Cerebellar cortex (tissue), 1 donor: Measurements from ENCODE around the gene ABHD4.
"Not testable (repeated sequence)": the region's sequence is repeated elsewhere in the genome, so short reads cannot be mapped to it uniquely, and the experiment has no call there.

ENCODE experiments used
- DNase-seq: peaks from one replicate; pipeline ENCODE4 v3.0.0-alpha.2; 2015; ENCODE audit warnings: low spot score

Gene ABHD4

DNA sequence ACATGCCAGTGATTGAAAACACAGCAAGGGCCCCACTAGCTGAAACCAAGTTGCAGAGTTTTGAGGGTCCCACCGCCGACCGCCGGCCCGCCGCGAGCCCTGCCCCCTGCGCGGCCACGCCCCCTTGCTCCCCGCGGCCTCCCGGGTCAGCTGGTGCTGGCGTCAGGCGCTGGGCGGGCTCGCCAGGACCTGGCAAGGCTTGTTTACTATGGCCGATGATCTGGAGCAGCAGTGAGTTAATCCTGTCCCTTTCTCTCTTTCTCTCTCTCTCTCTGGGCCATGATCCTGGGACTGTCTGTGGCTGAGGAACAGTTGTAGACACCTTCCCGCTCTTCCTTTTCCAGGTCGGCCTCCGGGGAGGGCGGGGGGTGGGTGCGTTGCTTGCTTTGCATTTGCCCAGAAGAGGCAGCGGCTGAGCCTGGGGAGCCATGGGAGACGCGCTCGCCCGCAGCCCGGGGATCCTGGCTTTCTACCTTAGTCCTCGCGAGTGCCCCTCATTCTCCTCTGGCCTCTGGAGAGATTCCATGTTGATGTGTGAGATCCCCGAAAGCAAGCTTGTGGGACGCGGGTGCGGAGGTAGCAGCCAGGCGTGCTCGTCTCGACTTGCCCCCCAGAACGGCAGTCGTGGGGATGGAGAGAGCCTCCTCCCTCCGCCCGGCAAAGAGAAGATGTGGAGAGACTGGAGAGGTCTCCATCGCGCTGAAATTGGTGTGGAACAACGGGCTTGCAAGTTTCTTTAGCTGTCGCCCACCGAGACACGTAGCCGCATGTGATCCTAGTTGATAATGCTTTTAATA is at the start of gene ABHD4:
Gene ABHD4, plus strand, starts transcription at position 202 of the 797 bp plus-strand sequence. Its CDS starts 7 bp downstream, at position 209.
- peak; percentile 79 for DNase-seq

DNA sequence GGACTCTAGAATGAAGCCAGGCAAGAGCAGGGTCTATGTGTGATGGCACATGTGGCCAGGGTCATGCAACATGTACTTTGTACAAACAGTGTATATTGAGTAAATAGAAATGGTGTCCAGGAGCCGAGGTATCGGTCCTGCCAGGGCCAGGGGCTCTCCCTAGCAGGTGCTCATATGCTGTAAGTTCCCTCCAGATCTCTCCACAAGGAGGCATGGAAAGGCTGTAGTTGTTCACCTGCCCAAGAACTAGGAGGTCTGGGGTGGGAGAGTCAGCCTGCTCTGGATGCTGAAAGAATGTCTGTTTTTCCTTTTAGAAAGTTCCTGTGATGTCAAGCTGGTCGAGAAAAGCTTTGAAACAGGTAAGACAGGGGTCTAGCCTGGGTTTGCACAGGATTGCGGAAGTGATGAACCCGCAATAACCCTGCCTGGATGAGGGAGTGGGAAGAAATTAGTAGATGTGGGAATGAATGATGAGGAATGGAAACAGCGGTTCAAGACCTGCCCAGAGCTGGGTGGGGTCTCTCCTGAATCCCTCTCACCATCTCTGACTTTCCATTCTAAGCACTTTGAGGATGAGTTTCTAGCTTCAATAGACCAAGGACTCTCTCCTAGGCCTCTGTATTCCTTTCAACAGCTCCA is 48.7 kb upstream of the ABHD4 start:
- DNase-seq = no peak

- no peak for DNase-seq
These were observed 48.0 kb upstream of the ABHD4 start for GRCh38 chr14:22549981-22550673.

GRCh38 chr14:22551605-22551997 is 46.5 kb upstream of the ABHD4 start:
- DNase-seq = no peak

DNA sequence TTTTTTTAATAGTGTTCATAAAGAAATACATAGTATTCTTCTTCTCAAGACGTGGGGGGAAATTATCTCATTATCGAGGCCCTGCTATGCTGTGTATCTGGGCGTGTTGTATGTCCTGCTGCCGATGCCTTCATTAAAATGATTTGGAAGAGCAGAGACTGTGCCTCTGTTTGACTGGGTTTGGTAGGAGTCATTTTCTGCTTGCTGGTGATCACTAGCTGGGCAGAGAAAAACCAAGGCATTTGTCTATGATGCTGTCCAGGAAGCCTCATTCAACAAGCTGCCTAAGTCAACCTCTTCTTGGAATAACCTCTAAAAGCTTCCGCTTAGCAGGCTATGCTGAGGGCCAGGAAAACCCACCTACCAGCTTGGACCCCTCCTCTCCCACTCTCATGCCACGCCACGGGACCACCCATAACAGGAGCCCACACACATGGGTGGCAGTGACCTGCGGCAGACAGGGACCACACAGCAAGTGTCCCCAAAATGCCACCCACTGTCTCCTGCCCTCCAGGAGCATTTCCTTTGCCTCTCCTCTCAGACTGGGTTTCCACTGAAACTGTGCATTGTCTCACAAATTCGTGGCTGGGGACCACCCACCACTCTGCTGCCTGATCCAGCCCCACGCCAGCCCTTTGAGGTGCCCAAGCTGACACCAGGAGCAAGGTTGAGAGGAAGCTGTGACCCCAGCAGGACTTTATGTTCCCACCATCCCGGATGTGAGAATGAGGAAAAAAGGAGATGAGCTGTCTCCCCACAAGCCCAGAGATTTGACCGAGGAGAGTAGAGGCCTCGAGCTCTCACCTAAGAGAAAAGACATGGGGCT is 45.9 kb upstream of the ABHD4 start:
- no peak for DNase-seq

DNA sequence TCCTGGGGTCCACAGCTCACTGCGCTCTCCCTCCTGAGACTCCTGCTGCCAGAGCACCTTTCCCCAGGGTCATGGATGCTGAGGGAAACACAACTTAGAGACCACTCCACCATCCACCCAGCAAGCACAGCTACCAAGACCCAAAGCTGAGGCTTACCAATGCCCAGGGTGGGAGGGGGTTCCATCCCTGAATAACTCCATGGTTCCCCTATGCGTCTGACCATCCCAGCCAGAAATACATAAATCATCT is 45.3 kb upstream of the ABHD4 start:
- no peak for DNase-seq

DNA sequence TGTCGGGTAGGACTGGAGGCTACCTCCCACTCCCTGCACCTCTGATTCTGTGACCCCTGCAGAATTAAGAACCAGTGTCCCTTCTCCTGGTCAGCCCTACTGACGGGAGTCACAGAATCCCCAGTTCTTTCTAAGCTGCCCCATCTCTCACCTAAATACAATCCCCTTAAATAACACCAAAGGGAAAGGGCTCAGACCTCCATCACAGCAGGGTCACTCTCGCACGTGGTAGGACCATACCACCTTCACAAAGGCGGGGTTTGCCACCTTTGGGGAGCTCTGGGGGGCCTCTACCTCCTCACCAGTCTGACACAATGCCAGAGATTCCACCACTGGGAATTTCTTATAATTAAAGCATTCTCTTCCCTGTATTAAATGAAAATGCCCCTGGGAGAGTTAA is 44.7 kb upstream of the ABHD4 start:
- no peak for DNase-seq

DNA sequence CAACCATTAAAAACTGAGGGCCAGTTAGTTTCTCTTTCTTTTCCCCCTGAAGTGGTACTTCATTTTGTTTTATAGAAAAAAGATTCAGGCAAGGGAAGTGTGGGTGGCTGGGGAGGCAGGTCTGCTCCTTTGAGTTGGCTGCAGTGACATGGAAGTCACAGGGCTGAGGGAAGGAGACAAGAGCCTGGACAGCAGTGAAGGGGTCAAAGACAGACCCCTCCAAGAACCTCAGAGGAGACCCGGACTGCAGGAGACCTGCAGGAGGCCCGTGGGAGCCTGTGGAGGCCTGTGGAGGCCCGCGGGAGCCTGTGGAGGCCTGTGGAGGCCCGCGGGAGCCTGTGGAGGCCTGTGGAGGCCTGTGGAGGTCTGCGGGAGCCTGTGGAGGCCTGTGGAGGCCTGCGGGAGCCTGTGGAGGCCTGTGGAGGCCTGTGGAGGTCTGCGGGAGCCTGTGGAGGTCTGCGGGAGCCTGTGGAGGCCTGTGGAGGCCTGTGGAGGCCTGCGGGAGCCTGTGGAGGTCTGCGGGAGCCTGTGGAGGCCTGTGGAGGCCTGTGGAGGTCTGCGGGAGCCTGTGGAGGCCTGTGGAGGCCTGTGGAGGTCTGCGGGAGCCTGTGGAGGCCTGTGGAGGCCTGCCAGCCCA is 44.1 kb upstream of the ABHD4 start:
- not testable (repeated sequence) for DNase-seq

DNA sequence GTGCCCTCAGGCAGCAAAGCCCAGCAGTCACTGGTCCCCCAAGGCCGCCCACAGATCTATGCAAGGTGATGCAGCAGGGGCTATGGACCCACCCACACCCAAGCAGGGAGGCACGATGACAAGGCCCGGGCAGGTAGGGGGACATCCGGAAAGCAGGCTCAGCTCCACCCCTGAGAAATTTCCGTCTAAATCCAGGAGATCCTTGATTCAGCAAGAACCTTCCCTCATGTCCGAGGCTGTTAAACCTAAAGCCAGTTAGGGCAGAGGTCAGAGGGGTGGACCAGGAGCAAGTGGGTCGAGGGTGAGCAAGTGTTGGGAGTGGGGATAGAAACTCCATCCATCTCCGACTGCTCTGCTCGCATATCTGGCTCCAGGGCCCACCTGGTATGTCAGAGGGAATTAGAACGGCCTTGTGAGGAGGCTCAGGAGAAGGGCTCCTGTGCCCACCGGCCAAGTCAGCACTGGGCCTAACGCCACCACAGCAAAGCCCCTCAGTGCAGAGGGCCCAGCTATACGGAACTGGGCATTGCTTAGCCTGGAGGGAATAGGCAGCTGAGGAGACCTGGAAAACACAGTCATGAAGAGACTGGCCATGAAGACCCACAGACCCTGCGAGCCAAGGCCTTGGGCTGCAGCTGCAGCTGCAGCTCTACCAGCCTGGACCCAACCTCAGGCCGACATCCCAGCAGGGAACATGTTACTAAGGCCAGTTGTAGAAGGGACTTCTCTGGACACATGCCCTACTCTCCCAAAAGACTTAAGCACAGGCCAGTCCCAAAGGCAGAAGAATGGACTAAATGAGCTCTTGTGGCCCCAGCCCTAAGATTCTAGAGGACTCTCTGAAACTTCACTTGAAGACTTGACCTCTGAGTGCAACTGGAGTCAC is 43.4 kb upstream of the ABHD4 start:
- peak; percentile 21 for DNase-seq

DNA sequence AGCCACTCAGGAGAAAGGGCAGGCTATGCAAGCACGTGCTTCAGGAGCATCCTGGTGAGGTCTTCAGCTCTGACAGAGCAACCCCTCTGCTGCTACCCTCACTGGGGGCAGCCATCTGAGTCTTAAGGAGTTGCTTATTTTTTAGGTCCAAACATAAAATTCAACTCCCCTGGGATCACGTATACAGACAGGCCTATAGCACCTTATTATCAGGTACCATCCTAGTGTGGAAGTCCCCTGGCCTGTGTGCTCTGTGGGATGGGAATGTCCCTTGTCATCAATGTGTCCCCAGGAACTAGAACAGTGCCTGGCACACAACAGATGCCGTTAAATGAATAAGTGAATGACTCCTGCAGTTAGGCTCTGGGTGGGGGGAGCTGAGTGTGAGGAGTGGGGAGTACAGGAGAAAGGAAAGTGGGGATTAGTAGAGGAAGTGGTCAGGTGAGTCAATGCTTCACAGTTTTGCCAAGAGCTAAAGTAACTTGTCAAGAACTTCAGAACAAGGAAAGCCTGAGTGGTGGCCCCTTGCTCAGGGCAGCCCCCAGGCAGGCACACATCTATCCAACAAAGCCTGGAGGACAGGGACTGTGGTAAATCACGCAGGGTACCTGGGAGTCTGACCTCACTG is 42.6 kb upstream of the ABHD4 start:
- no peak for DNase-seq

DNA sequence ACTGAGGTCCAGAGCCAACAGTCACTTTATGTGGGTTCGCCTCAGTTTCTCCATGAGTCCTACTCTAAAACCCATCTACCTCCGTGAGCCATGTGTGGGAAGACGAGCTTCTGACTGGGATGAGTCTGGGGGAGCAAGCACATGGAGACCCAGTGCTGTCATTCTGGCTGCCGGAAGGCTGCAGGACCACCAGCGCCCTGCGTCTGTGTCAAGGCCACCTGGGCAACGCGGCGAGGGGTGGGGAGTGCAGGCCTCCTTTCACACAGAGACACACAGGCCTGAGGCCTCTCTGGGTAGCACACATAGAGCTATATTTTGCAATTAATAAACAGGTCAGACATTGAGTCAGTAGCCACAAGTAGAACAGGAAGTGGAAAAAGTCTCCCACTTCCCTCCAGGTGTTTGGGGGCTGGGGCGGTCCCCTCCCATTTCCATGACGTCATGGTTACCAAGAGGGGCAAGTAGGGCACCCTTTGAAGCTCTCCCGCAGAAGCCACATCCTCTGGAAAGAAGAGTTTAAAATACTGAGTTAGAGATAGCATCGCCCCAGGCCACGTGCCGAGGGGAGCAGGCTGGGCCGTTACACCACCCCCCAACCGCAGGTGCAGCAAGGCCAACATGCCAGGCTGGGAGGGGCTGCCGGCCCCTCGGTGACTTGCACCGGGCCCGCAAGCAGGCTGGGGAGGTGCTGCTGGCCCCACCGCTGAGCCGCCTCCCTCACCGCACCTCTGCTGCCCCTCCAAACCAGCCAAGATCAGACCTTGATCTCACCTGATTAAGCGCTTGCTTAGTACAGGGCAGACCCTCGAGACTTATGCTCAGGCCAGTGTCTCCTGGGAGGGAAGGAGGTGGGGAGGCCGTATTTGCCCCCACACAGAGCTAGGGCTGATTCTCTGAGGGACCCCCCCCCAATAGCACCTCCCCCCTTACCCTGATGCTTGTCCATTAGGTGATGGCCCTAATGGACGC is 41.8 kb upstream of the ABHD4 start:
- DNase-seq = peak; percentile 15

DNA sequence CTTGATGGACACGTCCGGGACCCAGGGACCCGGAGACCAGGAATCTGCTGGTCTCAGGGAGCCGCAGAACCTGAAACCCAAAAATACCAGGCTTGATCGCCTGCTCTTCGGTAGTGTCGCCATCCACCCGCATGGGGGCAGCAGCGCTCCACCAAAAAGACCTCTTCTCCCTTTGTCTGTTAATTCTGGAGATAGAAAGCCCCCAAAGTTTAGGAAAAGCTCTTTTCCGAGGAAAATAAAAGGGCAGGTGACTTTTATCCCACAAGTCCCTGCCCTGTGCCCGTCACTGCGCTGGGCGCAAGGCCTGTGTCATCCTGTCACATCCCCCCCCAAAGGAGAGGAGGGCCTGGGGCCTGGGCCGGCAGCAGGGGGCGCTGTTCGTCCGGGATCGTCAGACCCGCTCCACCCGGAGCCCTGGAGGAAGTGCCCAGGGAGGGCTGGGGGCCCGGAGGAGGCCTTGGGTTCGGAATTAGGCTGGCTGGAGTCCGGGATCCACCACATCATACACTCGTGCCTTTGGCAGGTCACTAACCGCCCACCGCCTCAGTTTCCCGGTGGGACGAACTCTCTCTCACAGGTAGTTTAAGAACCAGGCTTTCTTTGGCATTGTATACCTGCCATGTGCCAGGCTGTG is 41.0 kb upstream of the ABHD4 start:
- peak; percentile 73 for DNase-seq

DNA sequence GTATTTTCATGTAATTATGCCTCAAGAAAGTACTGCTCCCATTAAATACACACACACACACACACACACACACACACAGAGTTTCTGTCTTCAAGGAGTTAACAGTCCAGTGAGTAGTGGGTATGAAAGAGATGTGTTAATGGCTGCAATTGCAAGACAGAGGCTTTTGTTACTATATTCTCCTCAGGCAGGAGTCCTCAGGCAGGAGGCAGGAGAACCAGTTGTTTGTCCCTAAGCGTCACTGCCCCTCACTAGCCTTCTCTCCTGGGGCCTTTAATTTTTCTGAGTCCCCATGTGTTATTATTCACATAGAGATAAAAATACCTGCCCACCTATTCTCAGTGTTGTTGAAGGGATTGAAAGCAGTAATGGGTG is 40.3 kb upstream of the ABHD4 start:
- peak; percentile 20 for DNase-seq

GRCh38 chr14:22558221-22558913 is 39.7 kb upstream of the ABHD4 start:
- DNase-seq = peak; percentile 16

DNA sequence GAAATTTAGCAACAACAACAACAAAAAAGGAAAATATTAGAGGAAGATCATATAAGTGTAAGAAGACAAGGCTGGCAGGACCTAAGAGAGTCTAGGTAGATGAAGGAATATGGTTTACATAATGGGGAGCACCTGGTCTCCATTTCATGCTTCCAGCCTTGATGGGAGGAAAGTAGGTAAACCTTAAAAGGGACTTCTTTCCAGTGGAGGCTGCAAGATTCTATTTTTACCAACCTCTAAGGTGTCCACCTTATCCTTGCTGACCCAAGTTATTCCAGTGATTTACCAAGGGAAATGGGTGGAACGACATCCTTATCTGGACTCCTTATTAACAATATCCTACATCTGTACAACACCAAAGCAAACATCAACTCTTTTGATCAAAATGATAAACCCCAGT is 39.1 kb upstream of the ABHD4 start:
- no peak for DNase-seq

DNA sequence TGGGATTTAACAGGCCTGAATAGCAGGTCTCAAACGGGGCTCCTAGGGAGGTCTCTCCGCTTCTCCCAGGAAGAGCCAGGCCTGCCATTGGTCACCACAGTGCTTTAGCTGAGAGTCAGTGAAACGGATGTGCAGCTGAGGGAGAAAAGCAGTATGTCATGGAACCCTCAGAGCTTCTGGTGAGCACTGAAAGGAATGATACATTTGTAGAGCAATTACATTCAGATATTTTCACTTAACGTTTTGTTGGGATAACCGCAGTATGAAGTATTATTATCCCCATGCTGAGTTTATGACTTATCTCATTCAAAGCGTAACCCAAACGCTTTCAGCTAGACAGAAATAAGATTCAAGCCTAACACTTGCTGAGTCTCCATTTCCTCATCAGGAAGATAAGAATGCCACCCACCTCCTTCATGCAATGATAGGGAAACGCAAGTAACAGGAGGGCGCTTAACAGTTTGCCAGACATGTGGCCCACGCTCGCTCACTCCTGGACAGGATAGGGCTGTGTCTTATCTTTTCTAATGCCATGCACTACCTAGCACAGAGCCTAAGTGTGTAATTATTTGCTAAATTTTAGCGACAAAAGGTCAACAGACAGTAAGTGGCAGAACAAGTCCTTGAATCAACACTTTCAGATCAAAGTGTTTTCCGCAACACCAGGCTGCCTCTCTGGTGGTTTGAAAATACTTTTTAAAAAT is 37.3 kb upstream of the ABHD4 start:
- DNase-seq = peak; percentile 16

GRCh38 chr14:22561366-22561660 is 36.8 kb upstream of the ABHD4 start:
- no peak for DNase-seq
